HG03196 (cell line): ENCODE results near the gene SPDL1.
"Not testable (repeated sequence)": the region's sequence is repeated elsewhere in the genome, so short reads cannot be mapped to it uniquely, and the experiment has no call there.

Experiments used
- ATAC-seq: cut with Tn5 transposase; IDR thresholded peaks from one replicate; pipeline ENCODE4 v1.9.1; 2021; ENCODE audit not compliant: unreplicated experiment

Gene SPDL1

DNA sequence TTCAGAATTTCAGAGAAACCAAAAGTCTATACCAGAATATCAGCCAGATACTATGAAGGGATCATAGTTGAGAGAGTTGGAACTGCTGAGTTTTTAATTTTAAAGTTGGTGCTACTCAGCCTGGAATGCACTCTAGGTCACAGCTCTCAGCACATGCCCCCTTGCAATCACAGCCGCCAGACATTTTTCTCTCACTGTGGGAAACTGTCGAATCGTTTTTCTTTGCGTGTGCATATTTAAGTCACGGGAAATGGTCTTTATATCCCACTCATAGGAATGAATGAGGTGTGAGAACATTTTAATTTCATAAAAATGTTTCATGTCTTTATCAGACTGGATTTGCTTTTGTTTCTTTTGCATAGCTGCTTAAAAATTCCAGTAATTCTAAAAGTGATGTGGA lies 12.2 kb upstream of the SPDL1 start:
- ATAC-seq, result no peak

DNA sequence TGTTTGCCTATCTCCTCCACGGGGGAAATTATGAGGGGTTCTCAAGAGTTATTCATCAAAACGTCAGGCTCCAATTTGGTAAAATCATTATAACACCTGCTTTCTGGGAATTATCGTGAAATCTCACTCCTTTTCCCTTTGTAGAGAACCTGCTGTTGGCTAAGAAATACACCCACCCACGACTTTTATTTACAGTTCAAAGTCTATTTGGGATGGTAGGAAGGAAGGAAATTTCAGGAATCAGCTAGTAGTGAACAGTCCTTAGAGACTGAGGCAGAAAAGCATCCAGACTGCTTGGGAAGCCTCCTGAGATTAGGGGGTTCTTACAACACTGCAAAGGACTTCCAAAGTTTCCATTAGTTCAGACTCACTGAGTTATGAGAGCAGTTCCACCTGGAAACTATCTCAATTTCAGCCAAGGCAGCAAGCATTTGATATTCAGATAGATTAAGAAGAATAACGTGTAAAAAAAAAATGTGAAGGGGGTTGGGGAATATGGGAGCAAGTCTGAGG lies 9.4 kb upstream of the SPDL1 start:
- no peak for ATAC-seq

DNA sequence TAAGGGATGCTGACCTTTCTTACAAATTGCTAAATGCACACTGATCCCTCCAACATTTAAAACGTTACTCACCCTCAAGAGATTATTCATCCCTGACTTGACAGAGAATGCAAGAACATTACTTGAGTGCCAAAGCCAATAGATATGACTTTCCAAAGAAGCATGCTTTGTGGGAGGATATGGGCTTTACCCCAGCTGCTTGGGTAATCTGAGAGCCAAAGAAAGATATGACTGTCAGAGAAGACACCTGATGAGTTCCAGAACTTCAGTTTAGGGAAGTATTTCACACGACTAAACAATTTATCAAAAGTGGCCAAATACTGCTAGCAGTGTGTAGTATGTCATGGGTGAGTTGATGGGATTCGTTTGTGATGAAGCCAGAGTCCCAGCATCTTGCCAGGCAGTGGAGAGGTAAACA lies 7.4 kb upstream of the SPDL1 start:
- ATAC-seq, result no peak

DNA sequence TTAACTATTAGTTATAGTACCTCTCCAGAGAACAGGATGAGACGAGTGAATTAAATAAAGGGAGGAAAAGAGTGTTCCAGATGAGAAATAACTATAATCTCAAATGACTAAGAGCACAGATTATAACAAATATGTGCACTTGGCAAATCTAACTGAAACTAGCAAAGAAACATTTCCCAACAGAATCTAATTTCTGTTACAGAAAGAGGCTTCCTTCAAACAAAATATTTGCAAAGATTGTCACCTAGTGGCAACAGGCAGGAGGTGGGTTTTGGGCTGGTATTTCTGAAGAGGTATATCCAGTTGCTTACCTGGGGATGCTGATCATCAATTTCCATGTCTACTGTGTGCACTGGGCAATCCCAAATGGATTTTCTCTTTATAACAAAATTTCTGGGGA lies 5.6 kb upstream of the SPDL1 start:
- ATAC-seq, result no peak

DNA sequence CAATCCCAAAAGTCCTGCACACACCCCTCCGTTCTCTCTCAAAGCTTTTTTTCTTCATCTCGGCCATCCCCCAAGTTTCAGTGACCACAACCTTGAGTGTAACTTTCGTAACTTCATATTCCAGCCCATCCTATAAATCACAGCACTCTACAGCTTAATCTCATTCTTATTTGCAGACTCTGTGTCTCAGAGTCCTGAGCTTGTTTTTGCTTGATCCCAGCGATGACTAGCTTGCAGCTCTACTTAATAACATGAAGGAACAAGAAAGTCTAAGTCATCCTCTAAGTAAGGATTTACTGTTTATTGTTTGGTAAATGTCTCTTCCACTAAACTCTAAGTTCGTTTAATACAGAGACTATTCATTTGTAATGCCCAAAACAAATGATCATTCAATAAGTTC lies 2.6 kb upstream of the SPDL1 start:
- ATAC-seq, result no peak

DNA sequence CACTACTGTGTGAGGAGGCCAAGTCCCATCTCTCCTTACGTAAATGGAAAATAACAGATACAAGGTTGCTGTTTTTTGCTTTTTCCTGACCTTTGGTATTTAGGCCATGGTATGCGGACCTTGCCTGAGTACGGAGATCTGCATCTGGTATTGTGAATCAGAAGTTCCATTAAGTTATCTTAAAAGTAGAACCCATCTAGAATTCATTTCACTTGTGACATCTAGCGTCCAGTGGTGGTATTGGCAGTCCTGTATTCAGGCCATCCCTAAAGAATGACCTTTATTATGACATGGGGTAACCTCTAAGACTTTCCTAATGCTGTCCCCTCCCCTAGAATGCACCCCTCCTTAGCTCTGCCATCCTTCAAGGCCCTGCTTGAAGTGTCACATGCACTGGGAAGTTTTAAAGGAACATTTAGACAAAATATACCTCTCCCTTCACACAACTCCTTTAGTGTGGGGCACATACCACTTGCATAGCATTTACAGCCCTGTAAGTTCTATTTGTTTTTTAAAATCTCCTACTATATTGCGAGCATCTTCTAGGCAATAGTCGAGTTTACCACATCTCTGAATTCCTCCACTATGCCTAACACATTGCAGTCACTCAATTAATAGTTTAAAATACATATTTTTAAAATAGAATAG lies 1.9 kb upstream of the SPDL1 start:
- ATAC-seq, result peak; percentile 41

DNA sequence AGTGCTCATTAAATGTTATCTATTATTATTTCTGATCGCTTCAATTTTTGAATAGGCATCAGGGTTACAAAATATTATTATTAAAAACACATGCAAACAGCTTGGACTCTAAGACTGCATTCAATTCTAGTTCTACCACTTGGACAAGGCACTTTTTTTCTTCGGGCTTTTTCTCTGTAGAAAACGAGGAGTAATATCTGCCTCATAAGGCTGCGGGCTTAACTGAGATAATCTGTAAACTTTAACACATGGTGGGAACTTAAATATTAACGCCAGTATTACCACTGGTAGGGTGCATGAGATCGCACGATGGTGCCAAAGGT lies 511 bp upstream of the SPDL1 start:
- ATAC-seq, result peak; percentile 39

DNA sequence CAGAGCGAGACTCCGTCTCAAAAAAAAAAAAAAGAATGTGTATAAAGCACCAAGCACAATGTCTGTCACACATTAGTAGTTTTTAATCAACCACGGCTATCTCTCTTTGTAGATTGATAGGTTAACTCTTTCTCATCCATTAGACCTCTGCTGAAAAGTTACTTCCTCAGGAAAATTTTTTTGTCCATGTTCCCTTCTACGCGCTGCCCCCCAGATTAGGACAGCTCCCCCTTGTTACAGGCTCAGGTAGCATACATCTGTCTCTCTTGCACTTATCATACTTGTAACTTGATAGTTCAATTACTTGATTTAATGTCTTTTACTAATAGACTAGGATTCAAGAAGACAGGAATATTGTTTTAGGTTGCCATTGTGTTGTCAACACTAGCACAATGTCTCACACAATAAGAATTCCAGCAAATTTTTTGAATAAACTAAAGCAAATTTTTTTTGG lies 1.5 kb downstream of the SPDL1 start:
- ATAC-seq, result no peak

DNA sequence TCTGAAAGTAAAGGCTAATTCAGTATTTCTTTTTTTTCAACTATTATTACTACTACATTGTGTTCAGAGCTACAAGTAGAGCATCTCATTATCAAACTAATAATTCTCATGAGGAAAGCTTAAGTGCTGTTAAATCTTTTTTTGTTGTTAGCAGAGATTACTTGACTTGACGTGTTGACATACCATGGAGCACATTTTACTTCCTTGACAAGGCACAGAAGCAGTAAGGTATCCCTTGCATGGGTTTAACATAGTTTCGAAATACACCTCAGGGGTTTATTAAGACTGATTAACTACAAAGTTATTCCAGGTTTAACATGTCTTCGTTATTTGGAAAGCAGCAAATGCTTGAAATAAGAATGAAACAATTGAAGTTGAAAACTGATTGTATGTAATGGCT lies 7.0 kb downstream of the SPDL1 start:
- no peak for ATAC-seq

DNA sequence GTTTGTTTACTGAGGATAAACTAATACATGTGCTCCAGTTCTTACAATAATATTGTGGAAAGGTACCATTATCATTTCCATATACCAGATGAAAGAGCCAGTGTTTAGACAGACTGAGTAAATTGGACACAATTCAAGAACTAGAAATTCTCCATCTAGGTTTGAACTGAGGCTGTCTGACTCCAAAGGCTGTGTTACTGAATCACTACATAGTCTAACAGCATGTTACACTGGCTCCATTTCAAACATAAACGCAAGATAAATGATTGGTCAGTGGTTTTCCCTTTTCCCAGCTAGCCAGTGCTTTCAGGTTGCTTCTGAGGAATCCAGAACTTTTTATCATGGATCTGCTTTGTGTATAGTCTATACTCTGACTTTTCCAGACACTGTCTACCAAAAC lies 8.1 kb downstream of the SPDL1 start:
- ATAC-seq, result no peak

DNA sequence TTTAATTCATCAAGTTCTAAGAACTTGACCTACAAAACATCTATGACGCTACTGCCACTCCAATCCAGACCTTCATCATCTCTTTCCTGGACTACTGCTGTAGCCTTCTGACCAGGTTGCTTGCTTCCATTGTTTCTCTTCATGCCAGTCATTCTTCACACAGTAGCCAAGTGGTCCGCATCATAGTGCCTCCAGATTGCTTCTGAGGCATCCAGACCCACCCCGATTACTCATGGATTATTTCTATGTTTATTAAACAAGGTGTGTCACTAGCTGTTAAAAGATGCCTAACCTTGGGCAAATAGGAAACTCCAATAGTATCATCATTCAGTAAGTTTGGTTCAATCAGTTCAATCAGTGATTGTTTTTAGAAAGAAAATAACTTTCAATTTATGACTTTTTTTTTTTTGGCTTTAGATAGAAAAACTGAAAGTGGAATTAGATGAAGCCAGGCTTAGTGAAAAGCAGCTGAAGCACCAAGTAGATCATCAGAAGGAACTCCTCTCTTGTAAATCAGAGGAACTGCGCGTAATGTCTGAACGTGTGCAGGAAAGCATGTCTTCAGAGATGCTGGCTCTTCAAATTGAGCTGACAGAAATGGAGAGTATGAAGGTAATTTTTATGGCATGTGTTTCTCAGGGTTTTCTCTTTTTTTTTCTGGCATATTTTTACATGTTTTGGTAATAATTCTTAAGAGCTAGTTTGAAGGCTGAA lies 9.5 kb downstream of the SPDL1 start:
- no peak for ATAC-seq

DNA sequence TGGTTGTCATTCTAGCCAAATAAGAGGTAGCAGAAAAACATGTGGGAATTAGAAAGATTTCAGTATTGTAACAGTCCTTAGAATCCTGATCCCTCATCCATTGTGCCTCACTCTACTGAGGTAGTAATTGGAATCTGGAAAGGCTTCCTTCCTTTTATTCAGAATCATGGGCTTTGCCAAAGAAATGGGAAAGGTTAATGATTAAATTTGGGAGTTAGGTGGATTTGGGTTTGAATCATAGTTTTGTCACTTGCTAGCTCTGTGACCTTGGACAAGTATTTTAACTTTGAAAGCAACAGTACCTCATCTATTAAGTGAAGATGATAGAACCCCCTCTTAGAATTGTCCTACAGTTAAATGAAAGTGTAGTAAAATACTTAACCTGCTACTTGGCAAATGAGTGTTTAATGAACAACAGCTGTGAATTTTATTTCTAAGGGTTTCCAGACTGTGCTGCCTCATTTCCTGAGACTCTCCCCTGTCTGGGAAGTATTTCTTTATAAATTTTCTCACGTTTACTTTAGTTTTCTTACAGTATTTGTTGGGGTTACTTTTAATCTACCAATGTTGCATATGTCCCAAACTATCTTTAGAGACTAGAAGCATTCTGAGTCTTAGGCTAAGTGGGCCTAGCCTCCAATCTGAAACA lies 11.7 kb downstream of the SPDL1 start:
- no peak for ATAC-seq

DNA sequence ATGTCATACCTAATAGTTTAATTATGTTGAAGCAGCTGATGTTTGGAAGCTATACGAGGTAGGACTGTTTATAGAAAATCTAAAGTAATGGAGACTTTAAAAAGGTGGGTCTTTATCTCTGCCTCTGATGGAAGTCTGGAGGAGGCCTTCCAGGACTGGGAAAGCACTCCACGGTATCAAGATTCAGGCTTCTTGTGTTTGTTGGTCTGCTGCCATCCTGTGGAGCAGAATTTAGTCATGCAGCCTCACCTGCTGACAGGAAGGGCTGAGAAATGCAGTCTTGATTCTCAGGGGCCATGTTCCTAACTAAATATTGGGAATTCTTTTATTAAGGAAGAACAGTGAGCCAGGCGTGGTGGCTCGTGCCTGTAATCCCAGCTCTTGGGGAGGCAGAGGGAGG lies 15.9 kb downstream of the SPDL1 start:
- ATAC-seq, result no peak

DNA sequence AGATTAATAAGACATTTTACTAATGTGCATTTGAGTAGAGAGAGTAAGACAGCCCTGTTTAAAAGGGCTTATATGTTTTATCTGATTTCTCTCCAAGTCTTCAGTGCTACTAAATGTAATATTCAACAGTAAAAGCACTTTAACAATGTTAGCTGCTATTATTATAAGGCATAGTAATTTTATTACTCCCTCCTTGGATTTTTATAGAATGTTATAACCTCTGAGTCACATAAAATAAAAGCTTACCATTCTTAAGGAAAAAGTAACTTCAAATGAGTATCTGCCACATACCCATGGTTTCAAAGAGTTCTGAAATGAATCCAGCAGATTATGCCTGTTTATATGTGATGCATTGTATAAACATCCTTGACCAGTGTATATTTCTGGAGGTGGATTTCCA lies 19.0 kb downstream of the SPDL1 start:
- no peak for ATAC-seq

DNA sequence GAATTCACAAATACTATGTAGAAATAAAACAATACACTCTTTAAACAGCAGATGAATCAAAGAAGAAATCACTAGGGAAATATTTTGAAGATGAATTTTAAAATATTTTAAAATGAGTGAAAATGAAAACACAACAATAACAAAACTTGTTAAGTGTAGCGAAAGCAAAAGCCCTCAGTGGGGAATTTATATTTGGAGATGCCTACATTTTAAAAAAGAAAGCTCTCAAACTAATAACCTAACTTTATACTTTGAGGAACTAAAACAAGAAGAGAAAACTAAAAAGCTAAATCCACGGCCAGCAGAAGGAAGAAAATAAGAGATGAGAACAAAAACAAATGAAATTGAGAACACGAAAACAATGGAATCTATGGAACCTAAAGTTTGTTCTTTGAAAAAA lies 22.7 kb downstream of the SPDL1 start:
- no peak for ATAC-seq

DNA sequence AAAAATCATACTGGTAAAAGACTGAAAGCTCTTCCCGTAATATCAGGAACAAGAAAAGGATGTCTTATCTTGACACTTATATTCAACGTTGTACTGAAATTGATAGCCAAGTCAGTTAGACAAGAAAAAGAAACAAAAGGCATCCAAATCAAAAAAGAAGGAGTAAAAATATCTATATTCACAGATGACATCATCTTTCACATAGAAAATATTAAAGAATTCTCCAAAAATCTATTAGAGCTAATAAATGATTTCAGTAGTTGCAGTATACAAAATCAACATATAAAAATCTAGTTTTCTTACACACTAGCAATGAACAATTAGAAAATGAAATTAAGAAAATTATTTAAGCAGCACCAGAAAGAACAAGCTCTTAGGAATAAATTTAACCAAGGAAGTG lies 24.3 kb downstream of the SPDL1 start:
- ATAC-seq, result no peak

DNA sequence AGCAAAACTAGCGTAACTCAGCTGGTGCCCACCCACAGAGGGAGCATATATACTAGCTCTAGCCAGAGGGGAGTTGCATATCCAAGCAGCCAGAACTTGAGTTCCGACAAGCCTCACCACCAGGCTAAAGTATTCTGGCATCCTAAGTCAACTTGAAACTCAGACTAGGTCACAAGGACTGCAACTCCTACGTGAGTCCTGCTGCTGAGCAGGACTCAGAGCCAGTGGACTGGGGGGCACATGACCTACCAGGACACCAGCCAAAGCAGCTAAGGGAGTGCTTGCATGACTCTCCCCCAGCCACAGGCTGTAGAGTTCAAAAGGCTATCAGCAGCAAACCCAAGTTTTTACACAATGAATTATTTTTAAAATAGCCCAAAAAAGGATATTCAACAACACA lies 26.1 kb downstream of the SPDL1 start:
- no peak for ATAC-seq

DNA sequence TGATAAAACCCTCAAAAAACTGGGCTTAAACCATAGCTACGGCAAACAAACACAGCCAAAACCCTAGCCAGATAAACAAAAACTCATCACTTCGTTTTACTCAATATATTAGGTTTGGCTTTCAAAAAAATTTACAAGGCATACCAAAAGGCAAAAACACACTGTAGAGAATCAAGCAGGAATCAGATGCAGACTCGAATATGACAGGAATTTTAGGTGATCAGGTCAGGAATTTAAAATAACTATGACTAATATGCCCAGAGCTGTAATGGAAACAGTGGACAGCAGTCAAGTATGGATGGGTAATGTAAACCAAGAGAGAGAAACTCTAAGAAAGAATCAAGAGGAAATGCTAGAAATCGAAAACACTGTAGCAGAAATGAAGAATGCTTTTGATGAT lies 27.0 kb downstream of the SPDL1 start:
- ATAC-seq, result no peak

DNA sequence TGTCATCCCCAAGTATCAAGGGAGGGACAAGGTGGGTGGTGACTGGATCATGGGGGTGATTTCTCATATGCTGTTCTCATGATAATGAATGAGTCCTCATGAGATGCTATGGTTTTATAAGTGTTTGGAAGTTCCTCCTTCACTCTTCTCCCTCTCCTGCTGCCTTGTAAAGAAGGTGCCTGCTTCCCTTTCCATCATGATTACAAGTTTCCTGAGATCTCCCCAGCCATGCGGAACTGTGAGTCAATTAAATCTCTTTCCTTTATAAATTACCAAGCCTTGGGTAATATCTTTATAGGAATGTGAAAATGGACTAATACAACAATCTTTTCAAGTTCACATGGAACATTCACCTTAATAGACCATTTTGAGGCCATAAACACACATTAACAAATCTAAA lies 32.0 kb downstream of the SPDL1 start:
- no peak for ATAC-seq

DNA sequence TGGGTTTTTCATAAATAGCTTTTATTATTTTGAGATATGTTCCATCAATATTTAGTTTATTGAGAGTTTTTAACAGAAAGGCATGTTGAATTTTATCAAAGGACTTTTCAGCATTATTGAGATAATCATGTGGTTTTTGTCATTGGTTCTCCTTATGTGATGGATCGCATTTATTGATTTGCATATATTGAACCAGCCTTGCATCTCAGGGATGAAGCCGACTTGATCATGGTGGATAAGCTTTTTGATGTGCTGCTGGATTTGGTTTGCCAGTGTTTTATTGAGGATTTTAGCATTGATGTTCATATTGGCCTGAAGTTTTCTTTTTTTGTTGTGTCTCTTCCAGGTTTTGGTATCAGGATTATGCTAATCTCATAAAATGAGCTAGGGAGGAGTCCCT lies 40.7 kb downstream of the SPDL1 start:
- not testable (repeated sequence) for ATAC-seq

DNA sequence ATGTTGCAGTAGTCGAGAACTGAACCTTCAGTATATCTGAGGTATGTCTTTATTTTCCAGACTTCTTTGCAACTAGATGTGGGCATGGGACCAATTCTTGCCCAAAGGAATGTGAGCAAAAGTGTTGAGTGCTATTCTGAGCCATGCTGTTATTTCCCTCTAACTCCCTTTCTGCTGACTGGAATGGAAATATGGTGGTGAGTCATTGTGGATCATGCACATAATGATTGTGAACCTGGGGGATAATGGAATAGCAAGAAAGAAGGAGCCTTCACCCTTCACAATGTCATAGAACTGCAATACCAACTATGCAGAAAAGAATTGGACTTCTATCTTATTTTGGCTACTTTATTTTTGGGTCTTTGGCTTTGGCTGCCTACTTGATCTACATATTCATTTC lies 43.2 kb downstream of the SPDL1 start:
- ATAC-seq, result no peak

DNA sequence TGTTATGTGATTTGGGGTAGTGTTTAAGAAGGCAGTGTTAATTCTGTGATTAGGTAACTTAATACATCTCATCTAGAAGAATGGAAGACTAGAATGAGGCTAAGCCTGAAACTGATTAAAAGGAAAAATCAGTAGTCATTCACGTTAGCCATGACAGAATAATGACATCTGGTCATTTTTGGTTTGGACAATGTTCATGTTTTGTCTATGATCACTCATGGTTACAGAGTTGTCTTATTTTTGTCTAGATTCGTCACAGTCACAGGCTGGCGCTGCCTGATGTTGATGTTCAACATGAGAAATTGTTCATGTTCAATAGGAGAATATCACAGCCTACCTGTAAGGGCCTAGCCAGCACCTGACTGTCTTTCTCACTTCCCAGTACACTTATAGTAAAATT lies 44.0 kb downstream of the SPDL1 start:
- no peak for ATAC-seq
